GM21526 (cell line): Measurements from ENCODE around the gene DST.

ENCODE experiments used
- ATAC-seq: cut with Tn5 transposase; IDR thresholded peaks from one replicate; pipeline ENCODE4 v1.9.1; 2021; ENCODE audit warnings: moderate library complexity; ENCODE audit not compliant: unreplicated experiment, low FRiP score

DST gene

GRCh38 chr6:56625356-56625755 is 17.3 kb downstream of the DST start:
- no peak for ATAC-seq

GRCh38 chr6:56624728-56625069 is 18.0 kb downstream of the DST start:
- ATAC-seq = no peak

GRCh38 chr6:56624046-56624727 is 18.5 kb downstream of the DST start:
- ATAC-seq = no peak

GRCh38 chr6:56620229-56620868 is 22.3 kb downstream of the DST start:
- ATAC-seq = no peak

- ATAC-seq = no peak
Measured at GRCh38 chr6:56618050-56618449, 24.6 kb downstream of the DST start.

- ATAC-seq = no peak
Measured at GRCh38 chr6:56616967-56617366, 25.7 kb downstream of the DST start.

GRCh38 chr6:56613247-56613851 is 29.3 kb downstream of the DST start:
- no peak for ATAC-seq

GRCh38 chr6:56608332-56608731 is 34.4 kb downstream of the DST start:
- ATAC-seq = no peak

- ATAC-seq = no peak
Measured at GRCh38 chr6:56607111-56607752, 35.5 kb downstream of the DST start.

- ATAC-seq = no peak
Measured at GRCh38 chr6:56605435-56605834, 37.3 kb downstream of the DST start.

- no peak for ATAC-seq
Measured at GRCh38 chr6:56604186-56604585, 38.5 kb downstream of the DST start.

- no peak for ATAC-seq
Measured at GRCh38 chr6:56601390-56601789, 41.3 kb downstream of the DST start.

- ATAC-seq = peak; percentile 38
Measured at GRCh38 chr6:56595490-56596122, 47.1 kb downstream of the DST start.

GRCh38 chr6:56594699-56595098 is 48.0 kb downstream of the DST start:
- ATAC-seq = no peak

GRCh38 chr6:56593801-56594318 is 48.8 kb downstream of the DST start:
- ATAC-seq = peak; percentile 96

GRCh38 chr6:56582236-56582635 is 60.5 kb downstream of the DST start:
- ATAC-seq = no peak

GRCh38 chr6:56581296-56581925 is 61.3 kb downstream of the DST start:
- no peak for ATAC-seq

- no peak for ATAC-seq
Measured at GRCh38 chr6:56580271-56580670, 62.4 kb downstream of the DST start.

- ATAC-seq = no peak
Measured at GRCh38 chr6:56579155-56579851, 63.4 kb downstream of the DST start.

- ATAC-seq = no peak
Measured at GRCh38 chr6:56575736-56576135, 67.0 kb downstream of the DST start.
